B cell (primary cell): ENCODE data around the gene ETS1.

Source experiments
- CTCF ChIP-seq: fragments of 200-600 bp; IDR thresholded peaks from one replicate; pipeline ENCODE4 v1.8.0; 2022; ENCODE audit warnings: antibody characterized with exemption, mild to moderate bottlenecking
- EZH2 ChIP-seq: IDR thresholded peaks from 2 replicates; pipeline ENCODE4 v1.6.1; 2012; ENCODE audit warnings: borderline replicate concordance, low read depth, mild to moderate bottlenecking, moderate library complexity, low read length; ENCODE audit not compliant: insufficient read depth, poor library complexity, severe bottlenecking

GRCh38 chr11:128596250-128596649 lies 8.9 kb upstream of the ETS1 start:
- TF ChIP-seq CTCF (no peak), EZH2 (no peak)
